D721Med (cell line): ENCODE measurements around the gene NDUFA9.

ENCODE experiments used
- DNase-seq: peaks from one replicate; pipeline ENCODE4 v3.0.0; 2011; ENCODE audit warnings: low spot score; ENCODE audit not compliant: insufficient read length
- FAIRE-seq: peaks from 2 replicates; lab custom pipeline; 2011; peaks lifted over from hg19 to GRCh38; lab: Jason Lieb, UNC
- CTCF ChIP-seq: IDR thresholded peaks from 2 replicates; pipeline ENCODE4 v1.5.1; 2012; ENCODE audit warnings: mild to moderate bottlenecking, control low read depth; ENCODE audit not compliant: insufficient read depth; ENCODE audit errors: missing control alignments

Gene NDUFA9

GRCh38 chr12:4648501-4649357 is at the start of gene NDUFA9, which contains the start of gene AKAP3:
Gene NDUFA9, plus strand, starts transcription at chr12:4649114. Its CDS starts 13 bp downstream, at chr12:4649127.
Gene AKAP3, minus strand, starts transcription at chr12:4649051. Its CDS starts 10,855 bp downstream, at chr12:4638196.
- DNase-seq (no peak), FAIRE-seq (peak; percentile 63)
- no peak for TF ChIP-seq CTCF

DNA sequence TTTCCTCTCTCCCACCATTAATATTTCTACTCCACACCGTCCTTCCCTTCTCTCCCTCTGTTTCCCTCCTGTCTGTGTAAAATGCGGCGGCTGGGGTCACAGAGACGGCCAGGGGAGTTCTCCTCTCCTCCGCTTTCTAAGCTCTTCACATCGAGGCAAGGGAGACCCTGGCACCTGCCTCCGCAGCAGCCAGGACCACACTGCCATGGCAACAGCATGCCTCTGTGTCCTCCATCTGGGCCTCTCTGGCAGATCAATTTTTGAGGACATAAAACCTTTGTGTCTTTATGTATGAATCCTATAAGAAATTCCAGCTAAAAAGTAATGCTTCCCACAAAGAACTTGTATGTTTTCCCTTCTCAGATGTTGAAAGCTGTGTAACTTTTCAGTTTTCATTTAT is 45.5 kb upstream of the NDUFA9 start:
- no peak for DNase-seq
- FAIRE-seq: no peak
- TF ChIP-seq CTCF: no peak

- FAIRE-seq: no peak
Measured at GRCh38 chr12:4603946-4604345, 45.0 kb upstream of the NDUFA9 start.

GRCh38 chr12:4604684-4605193 is 44.2 kb upstream of the NDUFA9 start:
- TF ChIP-seq CTCF: peak; percentile 92
- peak; percentile 60 for DNase-seq
- FAIRE-seq: peak; percentile 89

More at GRCh38 chr12:4603946-4604345, 45.0 kb upstream of the NDUFA9 start:
- no peak for TF ChIP-seq CTCF
- no peak for DNase-seq

DNA sequence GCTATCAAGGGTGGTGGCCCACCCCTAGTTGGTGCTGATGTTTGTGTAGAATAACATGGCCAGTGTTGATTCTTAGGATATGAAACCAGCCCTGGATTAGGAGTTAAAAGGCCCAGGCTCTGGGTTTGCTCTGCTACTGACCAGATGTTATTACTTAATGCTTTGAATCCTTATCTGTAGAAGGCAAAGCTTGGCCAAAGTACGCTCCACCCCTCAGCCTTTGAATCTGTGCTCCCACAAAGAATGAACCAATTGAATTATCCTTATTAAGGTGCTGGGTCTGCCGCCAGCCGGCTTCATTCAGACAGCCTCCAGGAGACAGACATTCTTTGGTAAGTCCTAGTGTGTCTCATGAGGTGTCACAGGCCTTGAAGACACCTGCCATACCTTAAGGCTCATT is 41.9 kb upstream of the NDUFA9 start:
- no peak for FAIRE-seq
- no peak for TF ChIP-seq CTCF
- no peak for DNase-seq

DNA sequence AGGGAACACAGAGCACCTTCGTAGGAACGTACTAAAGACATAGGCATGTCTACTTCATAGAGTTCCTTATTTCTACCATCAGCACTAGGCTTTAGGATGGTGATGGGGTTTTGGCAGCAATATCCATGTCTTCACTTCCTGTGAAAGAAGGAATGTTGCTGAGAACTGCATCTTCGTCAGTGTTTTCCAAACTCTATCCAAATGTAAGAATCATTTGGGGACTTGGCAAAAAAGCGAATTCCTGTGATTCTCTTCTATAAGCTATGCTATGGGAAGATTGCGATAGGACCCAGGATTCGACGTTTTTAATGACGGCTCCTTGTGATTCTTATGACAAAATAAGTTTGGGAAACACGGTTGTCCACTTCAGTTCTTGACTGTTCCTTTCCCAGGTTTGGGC is 39.8 kb upstream of the NDUFA9 start:
- no peak for FAIRE-seq
- no peak for DNase-seq
- TF ChIP-seq CTCF: no peak

DNA sequence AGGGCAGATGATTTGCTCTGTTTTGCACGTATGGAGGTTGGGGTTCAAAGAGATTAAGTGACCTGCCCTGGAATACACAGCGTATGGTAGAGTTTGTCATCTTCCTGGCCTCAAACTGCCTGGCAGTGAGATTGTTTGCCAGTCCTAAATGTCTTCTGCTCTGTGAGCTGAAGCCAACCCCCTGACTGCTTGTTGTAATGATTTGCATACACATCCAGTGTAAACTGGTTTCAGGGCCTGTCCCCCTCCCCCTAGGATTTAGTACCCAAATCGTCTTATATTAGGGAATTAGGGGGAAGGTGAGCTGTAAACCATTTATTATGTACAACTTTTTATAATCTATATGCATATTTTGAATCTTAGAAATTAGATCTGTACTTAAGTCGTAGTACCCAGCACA is 38.4 kb upstream of the NDUFA9 start:
- no peak for DNase-seq
- FAIRE-seq: peak; percentile 69
- no peak for TF ChIP-seq CTCF
